HCT116 (cell line): ENCODE results near the gene PCMT1. TPM values are rescaled to one million over a fixed set of nuclear protein-coding genes. Genes with fewer than 3 reads are reported as not detected.

Experiments used
- ATAC-seq: fragments of 200-7000 bp; cut with Tn5 transposase; 2 replicates; pipeline ENCODE4 v1.9.1; 2020; ENCODE audit warnings: mild to moderate bottlenecking, moderate library complexity
- BruUV-seq: library from RNA; stranded (reverse); fragments of 400-500 nt; replicated peaks from 2 replicates; lab custom pipeline; 2021; lab: Mats Ljungman, UMichigan
- CTCF ChIA-PET: fragments of 300-600 bp; sonication (Branson Sonifier 250); formaldehyde crosslinking; loops from one replicate; lab custom pipeline; 2021; ENCODE audit warnings: antibody characterized with exemption; lab: Charles Lee
- POLR2A ChIA-PET: fragments of 300-600, 350-600 bp; sonication (Branson Sonifier 250); formaldehyde crosslinking; loops from one replicate; lab custom pipeline; 2021; ENCODE audit warnings: antibody characterized with exemption; lab: Charles Lee
- RAD21 ChIA-PET, 2 experiments: fragments of 300-600 bp; sonication (Branson Sonifier 250); formaldehyde crosslinking; loops; one replicate each; lab custom pipeline; 2023; ENCODE audit warnings: low total read pairs in 2 of 2; ENCODE audit not compliant: uncharacterized antibody in 2 of 2, unreplicated experiment in 2 of 2, low non-redundant PET in 1 of 2; lab: Charles Lee
- DNase-seq: peaks from one replicate; pipeline ENCODE4 v3.0.0-alpha.2; 2010; ENCODE audit warnings: low read depth, low spot score
- H2AFZ ChIP-seq: fragments of 200-600 bp; shearing (Covaris generic), sonication (generic); 2 replicates; pipeline ENCODE4 v1.6.1; 2017; ENCODE audit warnings: low read depth, mixed run types, mixed read lengths, antibody characterized with exemption, low read length; ENCODE audit not compliant: poor library complexity, severe bottlenecking
- H3K27ac ChIP-seq: 2 replicates; pipeline ENCODE4 v1.5.1; 2012; ENCODE audit warnings: low read depth, low read length
- H3K27me3 ChIP-seq: fragments of 200-600 bp; sonication (generic); 2 replicates; pipeline ENCODE4 v1.6.1; 2016; ENCODE audit warnings: mixed run types, low read length, mixed read lengths; ENCODE audit not compliant: insufficient read depth
- H3K36me3 ChIP-seq, 2 experiments: fragments of 200-500 bp in 1 of 2; fragments of 200-600 bp in 1 of 2; sonication (Bioruptor generic) in 1 of 2; sonication (generic) in 1 of 2; 2 replicates each; pipeline versions ENCODE4 v1.5.1 to v1.6.1; 2014 to 2016; ENCODE audit warnings: low read length in 2 of 2, inconsistent platforms in 1 of 2, mixed read lengths in 1 of 2, mixed run types in 1 of 2; ENCODE audit not compliant: insufficient read depth in 2 of 2, control insufficient read depth in 1 of 2
- H3K4me1 ChIP-seq, 2 experiments: fragments of 200-600 bp in 1 of 2; sonication (generic) in 1 of 2; 2 replicates each; pipeline versions ENCODE4 v1.5.1 to v1.6.1; 2012 to 2017; ENCODE audit warnings: low read length in 2 of 2, inconsistent platforms in 1 of 2, mild to moderate bottlenecking in 1 of 2, mixed read lengths in 1 of 2, mixed run types in 1 of 2, moderate library complexity in 1 of 2; ENCODE audit not compliant: insufficient read depth in 2 of 2, control insufficient read depth in 1 of 2
- H3K4me2 ChIP-seq: fragments of 200-600 bp; sonication (generic); 2 replicates; pipeline ENCODE4 v1.6.1; 2017; ENCODE audit warnings: mixed run types, low read length, mixed read lengths
- H3K4me3 ChIP-seq, 2 experiments: fragments of 200-600 bp in 1 of 2; sonication (generic) in 1 of 2; replicated peaks in 1 of 2; 2 replicates each; pipeline ENCODE4 v1.5.1; 2011 to 2016; ENCODE audit warnings: low read length in 2 of 2, control low read depth in 1 of 2, low read depth in 1 of 2, mild to moderate bottlenecking in 1 of 2, mixed read lengths in 1 of 2, mixed run types in 1 of 2
- H3K79me2 ChIP-seq: fragments of 200-600 bp; sonication (generic); 2 replicates; pipeline ENCODE4 v1.6.1; 2017; ENCODE audit warnings: mild to moderate bottlenecking, mixed run types, low read length, moderate library complexity, mixed read lengths; ENCODE audit not compliant: insufficient read depth
- H3K9ac ChIP-seq: fragments of 200-600 bp; sonication (generic); 2 replicates; pipeline ENCODE4 v1.6.1; 2016; ENCODE audit warnings: low read length, mixed read lengths
- H3K9me2 ChIP-seq: fragments of 200-600 bp; sonication (generic), shearing (Covaris generic); 2 replicates; pipeline ENCODE4 v1.6.1; 2017; ENCODE audit warnings: mixed run types, mild to moderate bottlenecking, moderate library complexity; ENCODE audit not compliant: insufficient read depth
- H3K9me3 ChIP-seq, 2 experiments: fragments of 200-500 bp in 1 of 2; fragments of 200-600 bp in 1 of 2; sonication (Bioruptor generic) in 1 of 2; sonication (generic) in 1 of 2; 2 replicates each; pipeline ENCODE4 v1.6.1; 2014 to 2017; ENCODE audit warnings: low read length in 2 of 2, mixed read lengths in 2 of 2, inconsistent platforms in 1 of 2, low read depth in 1 of 2, mild to moderate bottlenecking in 1 of 2, mixed run types in 1 of 2, moderate library complexity in 1 of 2; ENCODE audit not compliant: control insufficient read depth in 1 of 2, insufficient read depth in 1 of 2
- H4K20me1 ChIP-seq: fragments of 200-600 bp; sonication (generic), shearing (Covaris generic); 2 replicates; pipeline ENCODE4 v1.6.1; 2017; ENCODE audit warnings: mixed run types, mild to moderate bottlenecking, moderate library complexity; ENCODE audit not compliant: insufficient read depth
- ATF3 ChIP-seq: IDR thresholded peaks from 2 replicates; pipeline ENCODE4 v1.6.1; 2012
- CBX3 ChIP-seq: IDR thresholded peaks from 2 replicates; pipeline ENCODE4 v1.6.1; 2012; ENCODE audit warnings: low read depth
- CTCF ChIP-seq, 3 experiments: fragments of 200-600 bp in 1 of 3; sonication (generic) in 1 of 3; IDR thresholded peaks in 2 of 3; conservative IDR thresholded peaks in 1 of 3; 2 replicates each; pipeline ENCODE4 v1.5.1; 2012 to 2017; ENCODE audit warnings: low read depth in 2 of 3, low read length in 2 of 3, antibody characterized with exemption in 1 of 3, borderline replicate concordance in 1 of 3, control low read depth in 1 of 3, mild to moderate bottlenecking in 1 of 3, mixed read lengths in 1 of 3, mixed run types in 1 of 3, moderate library complexity in 1 of 3; ENCODE audit not compliant: insufficient read depth in 1 of 3
- EGR1 ChIP-seq: IDR thresholded peaks from 2 replicates; pipeline ENCODE4 v1.6.1; 2012; ENCODE audit warnings: low read depth
- ELF1 ChIP-seq: IDR thresholded peaks from 2 replicates; pipeline ENCODE4 v1.6.1; 2012; ENCODE audit warnings: low read depth, borderline replicate concordance
- EZH2 ChIP-seq: fragments of 200-600 bp; sonication (generic); IDR thresholded peaks from 2 replicates; pipeline ENCODE4 v1.6.1; 2017; ENCODE audit warnings: antibody characterized with exemption, mixed run types
- JUND ChIP-seq: IDR thresholded peaks from 2 replicates; pipeline ENCODE4 v1.6.1; 2012
- POLR2A ChIP-seq: IDR thresholded peaks from 2 replicates; pipeline ENCODE4 v1.7.0; 2011; ENCODE audit warnings: borderline replicate concordance; ENCODE audit not compliant: insufficient read depth, insufficient read length; ENCODE audit errors: extremely low read depth
- POLR2AphosphoS5 ChIP-seq: IDR thresholded peaks from 2 replicates; pipeline ENCODE4 v1.6.1; 2011; ENCODE audit warnings: mild to moderate bottlenecking, low read depth, low read length, moderate library complexity
- RAD21 ChIP-seq: IDR thresholded peaks from 2 replicates; pipeline ENCODE4 v1.6.1; 2012; ENCODE audit warnings: low read depth, mild to moderate bottlenecking
- REST ChIP-seq: IDR thresholded peaks from 2 replicates; pipeline ENCODE4 v1.6.1; 2012; ENCODE audit warnings: low read depth
- SIN3A ChIP-seq: IDR thresholded peaks from 2 replicates; pipeline ENCODE4 v1.6.1; 2012; ENCODE audit warnings: low read depth
- SRF ChIP-seq: IDR thresholded peaks from 2 replicates; pipeline ENCODE4 v1.6.1; 2012; ENCODE audit warnings: low read depth
- TCF7L2 ChIP-seq: IDR thresholded peaks from 2 replicates; pipeline ENCODE4 v1.7.0; 2011; ENCODE audit warnings: borderline replicate concordance, inconsistent platforms; ENCODE audit not compliant: insufficient read depth, insufficient read length; ENCODE audit errors: extremely low read depth
- YY1 ChIP-seq: IDR thresholded peaks from 2 replicates; pipeline ENCODE4 v1.6.1; 2011; ENCODE audit warnings: low read length, low read depth, moderate library complexity, mild to moderate bottlenecking; ENCODE audit not compliant: insufficient replicate concordance; ENCODE audit errors: extremely low read depth
- ZBTB33 ChIP-seq: IDR thresholded peaks from 2 replicates; pipeline ENCODE4 v1.6.1; 2011; ENCODE audit warnings: mild to moderate bottlenecking, low read length, moderate library complexity; ENCODE audit not compliant: insufficient replicate concordance; ENCODE audit errors: extremely low read depth
- ZNF274 ChIP-seq: fragments of 200-500 bp; sonication (Bioruptor generic); IDR thresholded peaks from 2 replicates; pipeline ENCODE4 v1.6.1; 2014; ENCODE audit warnings: mild to moderate bottlenecking, low read depth, low read length, inconsistent platforms
- intact Hi-C: fragments of 100-400 bp; cut with micrococcal nuclease; formaldehyde crosslinking; loops from 2 replicates; pipeline ENCODE4 v1.10.0; 2022
- total RNA-seq: library from RNA; stranded (reverse); gene quantifications from one replicate; pipeline ENCODE4 v1.2.1, GENCODE V29; 2021; ENCODE audit not compliant: unreplicated experiment

PCMT1 gene
- total RNA-seq, 1 experiment from 2014 or later = 86.9 TPM

GRCh38 chr6:149860513-149860833 lies 110.9 kb downstream of the PCMT1 start:
- Histone ChIP-seq H3K27me3 (no peaks in the 10 kb centered on the region), H3K4me1 (peaks cover 29 to 54% of the 10 kb centered on the region in 2 experiments), H3K27ac (no peak overlapping the region), H3K4me3 (no peak overlapping the region), H3K9me2 (no peaks in the 10 kb centered on the region), H2AFZ (no peak overlapping the region), H3K36me3 (no peaks in the 10 kb centered on the region), H3K9me3 (no peaks in the 10 kb centered on the region), H3K79me2 (peaks cover 23% of the 10 kb centered on the region), H3K4me2 (no peak overlapping the region), H3K9ac (no peak overlapping the region), H4K20me1 (no peaks in the 10 kb centered on the region)
- CTCF ChIA-PET = interaction anchor here (0.5 kb wide), 1 partner anchor 537 kb away, joined by 3 read pairs; no protein-coding TSS in a partner anchor
- no peak for DNase-seq
- ATAC-seq = no peak
- BruUV-seq = no TSS peak
- POLR2A ChIA-PET = interaction anchor here (0.9 kb wide), 1 partner anchor 14 kb away, joined by 3 read pairs; no protein-coding TSS in a partner anchor
- RAD21 ChIA-PET = no interaction called here
- intact Hi-C loops = no loop called here
- TF ChIP-seq YY1 (no peak), REST (no peak), EGR1 (no peak), ZBTB33 (no peak), CTCF (IDR thresholded peaks at IDR 0.05 in 2 of 3, conservative IDR thresholded peaks at IDR 0.05 in 1 of 3; ENCODE audit: borderline replicate concordance in 1 of 3, insufficient read depth in 1 of 3, low read depth in 2 of 3, low read length in 2 of 3) (no peak), RAD21 (no peak), POLR2A (no peak), SIN3A (no peak), ZNF274 (no peak), ATF3 (no peak), EZH2 (no peak), TCF7L2 (no peak), JUND (no peak), SRF (no peak), ELF1 (no peak), POLR2AphosphoS5 (no peak), CBX3 (no peak)
